Measurements from ENCODE around the gene RAB6B.

- TF ChIP-seq CTCF (IDR thresholded peaks at IDR 0.05) (no peak), RAD21 (conservative IDR thresholded peaks at IDR 0.05 in 1 of 2, IDR thresholded peaks at IDR 0.05 in 1 of 2) (no peak), CBX8 (IDR thresholded peaks at IDR 0.05) (no peak), REST (IDR thresholded peaks at IDR 0.05) (no peak), RARB (CRISPR knock-in tag; IDR thresholded peaks at IDR 0.05) (no peak), HMGXB4 (CRISPR knock-in tag; IDR thresholded peaks at IDR 0.05; ENCODE audit: borderline replicate concordance) (no peak), CEBPB (IDR thresholded peaks at IDR 0.05) (no peak), MAZ (IDR thresholded peaks at IDR 0.05; ENCODE audit: borderline replicate concordance, low read depth, low read length) (no peak)
Observed at GRCh38 chr3:133890972-133891644, 4.6 kb downstream of the RAB6B start.
